Measurements from ENCODE around the gene CBFA2T3. TPM values are rescaled to one million over a fixed set of nuclear protein-coding genes. Genes with fewer than 3 reads are reported as not detected.
"Not testable (repeated sequence)": the region's sequence is repeated elsewhere in the genome, so short reads cannot be mapped to it uniquely, and the experiment has no call there.

CBFA2T3 gene
- total RNA-seq, 3 donors from 2014 or later: 1.0 to 2.0 (median 1.3) TPM

DNA sequence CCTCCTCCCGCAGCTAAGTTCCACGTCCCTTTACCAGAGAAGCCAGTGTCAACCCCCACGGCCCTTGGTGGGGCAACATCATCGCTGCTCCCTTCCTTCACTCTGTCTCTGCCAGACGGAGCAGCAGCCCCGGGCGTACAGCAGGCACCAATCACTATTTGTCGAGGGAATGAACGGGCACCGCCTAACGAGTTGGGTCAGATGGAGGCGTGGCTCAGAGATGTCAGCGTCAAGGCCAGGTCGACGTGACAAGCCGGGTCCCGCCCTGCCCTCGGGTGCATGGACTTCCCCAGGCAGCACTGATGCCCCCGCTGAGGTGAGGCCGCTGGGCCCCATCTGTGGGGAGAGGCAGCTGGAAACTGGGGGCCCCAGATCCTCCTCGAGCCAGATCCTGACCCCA lies 50.0 kb downstream of the CBFA2T3 start:
- H3K27me3 Mint-ChIP-seq (ENCODE audit: low read depth): peaks cover 3% of the 10 kb centered on the region
- H3K9me3 Mint-ChIP-seq: no peaks in the 10 kb centered on the region
- no peak overlapping the region for H3K4me3 Mint-ChIP-seq
- no peaks in the 10 kb centered on the region for H3K4me1 Mint-ChIP-seq (ENCODE audit: low read depth)
- no peak for DNase-seq
- ATAC-seq: no peak
- no peaks in the 10 kb centered on the region for H3K36me3 Mint-ChIP-seq (ENCODE audit: insufficient read depth)

GRCh38 chr16:88926374-88926990 lies 50.5 kb downstream of the CBFA2T3 start:
- Mint-ChIP-seq H3K4me1 (ENCODE audit: low read depth) (peaks cover 2% of the 10 kb centered on the region), H3K27me3 (ENCODE audit: low read depth) (peaks cover 6% of the 10 kb centered on the region), H3K9me3 (no peaks in the 10 kb centered on the region), H3K36me3 (ENCODE audit: insufficient read depth) (no peaks in the 10 kb centered on the region), H3K4me3 (no peak overlapping the region)
- ATAC-seq (no peak), DNase-seq (no peak)

GRCh38 chr16:88925540-88925887 lies 51.5 kb downstream of the CBFA2T3 start:
- Mint-ChIP-seq H3K36me3 (ENCODE audit: insufficient read depth) (no peaks in the 10 kb centered on the region), H3K4me3 (no peak overlapping the region), H3K9me3 (no peaks in the 10 kb centered on the region), H3K4me1 (ENCODE audit: low read depth) (peaks cover 6% of the 10 kb centered on the region), H3K27me3 (ENCODE audit: low read depth) (peaks cover 10% of the 10 kb centered on the region)
- DNase-seq: no peak
- no peak for ATAC-seq

DNA sequence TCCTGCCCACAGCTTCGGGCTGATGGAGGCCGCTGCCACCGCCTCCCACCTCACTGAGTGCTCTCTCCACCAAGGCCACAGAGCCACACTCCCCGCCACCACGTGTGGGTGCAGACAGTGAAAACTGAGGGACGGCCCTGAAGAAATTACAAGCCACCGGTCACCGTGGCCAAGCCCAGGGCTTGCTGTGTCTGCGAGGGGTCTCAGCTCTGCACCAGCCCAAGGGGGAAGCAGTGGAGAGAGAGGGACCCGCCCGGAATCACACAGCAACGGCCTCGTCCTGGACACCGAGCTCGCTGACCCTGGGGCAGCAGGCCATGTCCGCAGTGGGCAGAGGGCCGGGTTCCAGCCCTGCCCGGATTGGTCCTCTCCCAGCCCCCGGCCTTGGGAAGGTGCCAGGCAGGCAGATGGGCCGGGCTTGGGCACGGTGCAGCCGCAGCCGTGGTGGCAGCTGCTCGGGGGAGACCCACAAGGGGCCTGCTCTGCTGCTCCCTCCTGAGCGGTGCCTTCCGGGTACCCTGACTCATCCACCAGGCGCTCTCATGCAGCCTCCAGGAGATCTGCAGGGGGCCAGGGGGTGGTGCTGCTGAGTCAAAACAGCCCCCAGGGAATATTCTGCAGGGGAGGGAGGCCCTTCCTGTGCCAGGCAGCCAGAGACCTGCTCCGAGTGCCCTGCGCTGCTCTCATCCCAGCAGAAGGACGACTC lies 52.0 kb downstream of the CBFA2T3 start:
- H3K27me3 Mint-ChIP-seq (ENCODE audit: low read depth): peaks cover 10% of the 10 kb centered on the region

GRCh38 chr16:88923926-88924833 lies 52.8 kb downstream of the CBFA2T3 start:
- ATAC-seq (no peak), DNase-seq (no peak)
- Mint-ChIP-seq H3K4me3 (no peak overlapping the region), H3K36me3 (ENCODE audit: insufficient read depth) (no peaks in the 10 kb centered on the region), H3K27me3 (ENCODE audit: low read depth) (peaks cover 10% of the 10 kb centered on the region), H3K9me3 (no peaks in the 10 kb centered on the region), H3K4me1 (ENCODE audit: low read depth) (peaks cover 6% of the 10 kb centered on the region)

More for the DNA sequence above, 52.0 kb downstream of the CBFA2T3 start:
- Mint-ChIP-seq H3K9me3 (no peaks in the 10 kb centered on the region), H3K4me3 (no peak overlapping the region), H3K36me3 (ENCODE audit: insufficient read depth) (no peaks in the 10 kb centered on the region), H3K4me1 (ENCODE audit: low read depth) (peaks cover 6% of the 10 kb centered on the region)
- ATAC-seq (peak; percentile 78 to 82), DNase-seq (peak; percentile 27)

DNA sequence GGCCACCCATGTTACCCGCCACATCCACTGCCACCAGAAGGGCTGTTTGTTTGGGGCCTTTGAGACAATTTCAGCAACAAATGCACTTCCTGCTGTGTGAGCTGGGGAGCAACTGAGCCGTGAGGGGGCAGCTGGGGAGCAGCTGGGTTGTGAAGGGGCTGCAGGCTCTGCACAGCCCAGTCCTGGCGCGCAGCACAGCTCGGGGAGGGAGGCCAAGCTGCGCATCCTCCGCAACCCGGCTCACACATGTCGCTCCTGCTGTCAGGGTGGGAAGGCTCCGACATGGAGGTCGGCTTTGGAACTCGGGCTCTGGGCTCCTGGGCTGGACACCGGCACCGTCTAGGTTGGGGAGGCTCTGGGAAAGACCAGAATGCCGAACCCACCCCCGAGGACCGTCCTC lies 53.6 kb downstream of the CBFA2T3 start:
- Mint-ChIP-seq H3K27me3 (ENCODE audit: low read depth) (peaks cover 10% of the 10 kb centered on the region), H3K4me1 (ENCODE audit: low read depth) (peaks cover 6% of the 10 kb centered on the region), H3K9me3 (no peaks in the 10 kb centered on the region), H3K4me3 (no peak overlapping the region), H3K36me3 (ENCODE audit: insufficient read depth) (no peaks in the 10 kb centered on the region)
- no peak for DNase-seq
- no peak for ATAC-seq

DNA sequence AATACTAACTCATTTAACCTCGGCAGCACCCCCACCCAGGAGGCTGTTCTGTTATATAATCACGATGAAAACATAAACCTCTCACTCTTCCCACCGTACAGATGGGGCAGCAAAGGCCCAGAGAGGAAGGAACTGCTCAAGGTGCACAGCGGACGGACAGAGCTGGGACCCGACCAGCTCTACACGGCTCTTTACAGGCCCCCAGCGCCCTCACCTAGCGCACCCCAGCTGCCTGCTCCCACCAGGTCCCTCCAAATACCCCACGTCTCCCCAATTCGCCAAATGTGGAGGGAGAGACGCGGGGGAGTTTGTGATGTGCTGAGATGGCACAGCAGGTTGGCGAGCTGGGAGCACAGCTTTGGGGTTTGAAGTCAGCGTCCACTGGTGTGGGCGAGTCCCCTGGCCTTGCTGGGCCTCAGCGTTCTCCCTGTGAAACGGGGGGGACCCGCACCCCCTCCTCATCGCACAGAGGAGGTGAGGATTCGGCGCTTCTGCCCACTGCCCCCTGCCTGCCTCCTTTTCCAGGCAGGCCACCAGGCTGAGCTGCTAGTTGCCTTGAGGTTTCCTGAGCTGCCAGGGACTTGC lies 54.1 kb downstream of the CBFA2T3 start:
- DNase-seq (no peak), ATAC-seq (no peak)
- Mint-ChIP-seq H3K27me3 (ENCODE audit: low read depth) (peaks cover 10% of the 10 kb centered on the region), H3K4me3 (no peak overlapping the region), H3K9me3 (no peaks in the 10 kb centered on the region), H3K36me3 (ENCODE audit: insufficient read depth) (no peaks in the 10 kb centered on the region), H3K4me1 (ENCODE audit: low read depth) (peaks cover 6% of the 10 kb centered on the region)

GRCh38 chr16:88922114-88922825 lies 54.7 kb downstream of the CBFA2T3 start:
- no peak for DNase-seq
- peaks cover 10% of the 10 kb centered on the region for H3K27me3 Mint-ChIP-seq (ENCODE audit: low read depth)
- no peaks in the 10 kb centered on the region for H3K36me3 Mint-ChIP-seq (ENCODE audit: insufficient read depth)
- H3K9me3 Mint-ChIP-seq: no peaks in the 10 kb centered on the region
- H3K4me1 Mint-ChIP-seq (ENCODE audit: low read depth): peaks cover 6% of the 10 kb centered on the region
- H3K4me3 Mint-ChIP-seq: no peak overlapping the region
- ATAC-seq: no peak

DNA sequence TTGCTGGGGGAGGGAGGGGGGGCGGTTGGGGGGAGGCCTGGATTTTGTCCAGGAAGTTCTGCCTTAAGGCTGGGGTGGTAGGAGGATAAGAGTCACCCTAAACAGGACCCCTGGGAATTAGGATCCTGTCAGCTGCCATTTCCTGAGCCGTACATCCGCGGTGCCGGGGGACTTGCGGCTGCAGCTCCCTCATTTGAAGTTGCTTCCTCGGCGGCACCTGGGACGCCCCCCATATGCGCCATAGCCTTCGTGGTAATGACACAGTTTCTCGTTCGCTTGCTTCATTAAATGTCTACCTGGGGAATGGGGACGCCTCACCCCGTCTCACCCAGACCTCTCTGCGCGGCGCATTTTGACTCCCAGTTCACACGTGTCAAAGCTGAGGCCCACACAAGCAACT lies 55.4 kb downstream of the CBFA2T3 start:
- DNase-seq (no peak), ATAC-seq (no peak)
- H3K9me3 Mint-ChIP-seq: no peaks in the 10 kb centered on the region
- no peaks in the 10 kb centered on the region for H3K36me3 Mint-ChIP-seq (ENCODE audit: insufficient read depth)
- peaks cover 6% of the 10 kb centered on the region for H3K4me1 Mint-ChIP-seq (ENCODE audit: low read depth)
- peaks cover 10% of the 10 kb centered on the region for H3K27me3 Mint-ChIP-seq (ENCODE audit: low read depth)
- H3K4me3 Mint-ChIP-seq: no peak overlapping the region

- ATAC-seq: no peak
- peaks cover 6% of the 10 kb centered on the region for H3K4me1 Mint-ChIP-seq (ENCODE audit: low read depth)
These were observed 56.1 kb downstream of the CBFA2T3 start for GRCh38 chr16:88920618-88921590.

DNA sequence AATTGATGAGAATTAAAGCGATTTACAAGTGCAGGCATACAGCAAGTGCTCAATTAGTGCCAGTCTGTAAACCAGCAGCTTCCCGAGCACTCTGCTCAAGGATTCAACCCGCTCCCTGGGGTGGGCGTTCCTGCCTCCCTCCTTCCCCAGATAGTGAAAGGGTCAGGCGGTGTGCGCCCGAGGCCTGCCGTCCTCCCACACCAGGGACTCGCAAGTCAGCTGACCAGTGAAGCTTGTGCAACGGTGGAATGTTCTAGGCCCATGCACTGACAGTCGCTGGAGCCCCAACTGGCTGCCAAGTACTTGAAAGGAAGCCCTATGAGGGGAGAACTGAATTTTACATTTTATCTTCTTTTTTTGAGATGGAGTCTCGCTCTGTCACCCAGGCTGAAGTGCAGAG lies 57.1 kb downstream of the CBFA2T3 start:
- no peak for DNase-seq
- no peak overlapping the region for H3K4me3 Mint-ChIP-seq
- H3K36me3 Mint-ChIP-seq (ENCODE audit: insufficient read depth): no peaks in the 10 kb centered on the region
- no peak for ATAC-seq
- H3K27me3 Mint-ChIP-seq (ENCODE audit: low read depth): peaks cover 10% of the 10 kb centered on the region
- peaks cover 6% of the 10 kb centered on the region for H3K4me1 Mint-ChIP-seq (ENCODE audit: low read depth)
- H3K9me3 Mint-ChIP-seq: no peaks in the 10 kb centered on the region

More at GRCh38 chr16:88920618-88921590, 56.1 kb downstream of the CBFA2T3 start:
- no peak for DNase-seq
- peaks cover 10% of the 10 kb centered on the region for H3K27me3 Mint-ChIP-seq (ENCODE audit: low read depth)
- no peaks in the 10 kb centered on the region for H3K36me3 Mint-ChIP-seq (ENCODE audit: insufficient read depth)
- H3K4me3 Mint-ChIP-seq: no peak overlapping the region
- H3K9me3 Mint-ChIP-seq: no peaks in the 10 kb centered on the region

DNA sequence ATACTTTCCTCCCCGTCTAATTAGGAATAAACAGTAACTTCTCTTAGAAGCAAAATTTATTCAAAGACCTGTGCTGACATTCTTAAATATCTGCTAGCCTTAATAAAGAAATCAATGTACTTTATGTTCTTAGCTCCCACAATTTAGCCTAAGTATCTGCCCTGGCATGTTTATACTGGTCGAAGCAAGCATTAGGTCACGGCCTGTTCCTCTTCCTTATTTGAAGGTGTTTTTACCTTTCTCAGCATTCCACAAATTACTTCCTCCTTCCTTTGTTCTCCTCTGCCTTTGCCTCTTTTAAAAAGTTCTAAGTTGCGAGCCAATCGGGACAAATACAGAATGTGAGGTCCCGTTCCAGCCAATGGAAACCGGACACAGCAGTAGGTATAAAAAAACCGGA lies 58.1 kb downstream of the CBFA2T3 start:
- H3K4me3 Mint-ChIP-seq; DNase-seq; H3K9me3 Mint-ChIP-seq; ATAC-seq; H3K36me3 Mint-ChIP-seq (ENCODE audit: insufficient read depth); H3K4me1 Mint-ChIP-seq (ENCODE audit: low read depth); H3K27me3 Mint-ChIP-seq (ENCODE audit: low read depth): not testable (repeated sequence)
